NCI-H748 (cell line): Measurements from ENCODE around the gene ACTRT2.

Source experiments
- DNase-seq: peaks from one replicate; lab custom pipeline; 2025; ENCODE audit not compliant: unreplicated experiment; lab: John Stamatoyannopoulos, UW

ACTRT2 gene

DNA sequence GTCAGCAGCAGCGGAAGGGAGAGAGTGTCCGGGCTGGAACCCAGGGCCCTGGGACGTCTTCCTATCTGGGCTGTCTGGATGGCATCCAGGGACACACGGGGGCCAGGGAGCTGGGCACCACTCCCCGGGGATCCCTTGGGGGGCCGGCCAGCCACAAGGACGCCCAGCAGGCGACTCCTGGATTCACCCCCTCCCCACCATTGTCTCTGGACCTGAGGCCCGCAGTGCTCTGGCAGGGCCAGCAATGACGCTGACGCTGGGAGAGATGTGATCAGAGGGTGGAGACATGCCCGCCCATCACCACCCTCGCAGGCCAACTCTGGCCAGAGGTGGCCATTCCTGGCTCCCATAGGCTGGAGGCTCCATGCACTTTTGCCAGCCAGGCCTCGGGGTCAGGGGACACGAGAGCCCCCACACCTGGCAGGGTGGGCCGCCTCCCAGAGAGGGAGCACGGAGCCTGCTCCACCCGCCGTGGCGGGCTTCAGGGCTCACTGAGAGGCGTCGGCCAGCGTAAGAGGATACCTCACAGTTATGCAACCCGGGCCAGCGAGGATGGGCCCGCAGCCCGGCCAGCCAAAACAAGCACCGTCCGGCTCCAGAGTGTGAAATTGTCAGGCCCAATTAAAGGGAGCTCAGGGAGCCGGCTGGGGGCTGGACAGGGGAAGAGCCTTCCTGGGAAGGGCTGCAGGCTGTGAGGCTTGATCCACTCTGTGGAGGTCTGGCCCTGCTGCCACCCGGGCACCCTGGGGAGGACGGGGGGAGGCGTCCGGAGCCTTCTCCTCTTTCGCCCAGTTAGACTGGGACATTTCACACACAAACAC lies 10.3 kb downstream of the ACTRT2 start:
- DNase-seq: no peak

DNA sequence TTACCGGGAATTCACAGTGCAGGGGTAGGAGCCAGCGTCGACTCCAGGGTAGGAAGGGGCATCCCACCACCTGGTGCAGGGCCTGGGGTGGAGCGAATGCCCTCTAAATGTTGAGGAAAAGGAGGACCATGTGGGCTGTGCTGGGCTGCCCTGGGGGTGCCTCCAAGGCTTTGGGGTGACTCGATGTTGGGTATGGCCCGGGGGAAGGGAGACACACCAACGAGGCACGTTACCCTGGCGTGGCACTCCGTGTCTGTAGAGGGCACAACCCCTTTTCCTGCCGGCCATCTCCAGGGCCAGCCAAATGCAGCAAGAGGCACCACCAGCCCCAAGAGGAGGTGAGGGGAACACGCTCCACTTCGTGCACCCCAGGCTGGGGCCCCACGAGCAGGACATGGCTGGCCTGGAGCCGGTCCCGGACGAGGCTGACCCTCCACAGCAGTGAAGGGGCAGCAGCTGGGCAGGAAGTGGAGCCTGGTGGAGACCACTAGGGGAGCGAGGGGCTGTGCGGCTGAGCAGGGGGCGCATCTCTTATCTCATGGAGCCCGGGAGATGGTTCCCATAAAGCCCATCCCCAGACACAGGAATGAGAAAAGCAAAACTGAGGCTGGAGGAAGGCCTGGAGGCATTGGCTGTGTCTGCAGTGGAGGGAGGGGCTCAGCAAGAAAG lies 11.2 kb downstream of the ACTRT2 start:
- no peak for DNase-seq

DNA sequence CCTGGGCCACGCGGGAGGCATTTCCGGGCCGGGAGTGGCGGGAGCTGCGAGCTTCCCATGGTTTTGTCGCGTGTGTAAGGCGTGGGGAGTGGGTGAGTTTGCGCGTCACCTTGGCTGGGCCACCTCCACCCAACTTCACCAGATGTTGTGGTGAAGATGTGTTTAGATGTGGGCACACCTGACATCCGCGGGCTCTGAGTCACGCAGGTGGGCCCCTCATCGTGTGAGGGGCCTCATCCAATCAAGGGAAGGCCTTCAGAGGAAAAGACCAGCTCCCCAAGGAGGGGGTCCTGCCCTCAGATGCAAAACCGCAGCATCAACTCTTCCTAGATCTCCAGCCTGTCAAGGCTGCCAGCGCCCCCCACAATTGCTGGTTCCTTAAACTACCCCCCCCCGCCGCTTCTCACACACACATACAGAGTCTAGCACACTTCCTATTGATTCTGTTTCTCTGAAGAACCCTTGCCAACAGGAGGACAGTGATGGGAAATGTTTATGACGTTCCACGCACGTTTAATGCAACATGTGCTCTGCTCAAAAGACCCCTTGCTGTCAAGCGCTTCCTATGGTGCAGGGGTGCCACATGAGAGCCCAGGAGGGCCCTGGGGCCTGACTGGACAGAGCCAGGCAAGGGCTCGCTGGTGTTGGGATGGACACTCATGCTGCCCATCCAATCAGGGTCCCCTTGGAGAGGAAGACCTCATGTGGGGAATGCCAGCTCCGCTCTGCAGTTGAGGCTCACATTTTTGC lies 11.9 kb downstream of the ACTRT2 start:
- DNase-seq: no peak

DNA sequence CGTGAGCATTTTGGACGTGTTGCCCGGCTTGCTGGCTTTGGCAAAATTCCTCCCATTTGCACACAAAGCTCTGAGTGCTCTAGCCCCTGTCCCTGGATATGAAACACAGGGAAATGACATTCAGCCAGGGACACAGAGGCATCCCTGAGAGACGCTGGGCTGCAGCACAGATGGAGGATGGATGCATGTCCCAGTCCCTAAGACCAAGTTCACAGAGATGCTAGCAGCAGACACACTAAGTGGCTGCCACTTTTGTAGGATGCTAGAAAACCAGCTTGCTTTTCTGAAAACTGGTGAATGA lies 12.5 kb downstream of the ACTRT2 start:
- DNase-seq: no peak

DNA sequence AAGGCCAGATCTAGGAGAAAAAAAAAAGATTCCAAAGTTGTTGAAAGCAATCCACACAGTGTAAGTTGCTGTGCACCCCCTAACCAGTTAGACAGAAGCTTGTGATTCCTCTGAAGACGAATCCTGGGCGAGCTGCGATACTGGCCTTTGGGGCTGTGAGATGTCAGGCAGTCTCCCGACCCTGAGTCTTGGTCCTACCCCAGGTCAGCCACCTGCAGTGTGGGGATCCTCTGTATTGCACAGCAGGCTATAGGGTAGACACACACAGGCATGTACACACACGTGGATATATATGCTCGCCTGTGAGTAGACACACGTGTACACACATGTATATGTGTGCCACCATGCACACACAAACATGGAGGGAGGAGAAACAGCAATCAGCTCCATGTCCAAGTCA lies 12.9 kb downstream of the ACTRT2 start:
- DNase-seq: no peak

DNA sequence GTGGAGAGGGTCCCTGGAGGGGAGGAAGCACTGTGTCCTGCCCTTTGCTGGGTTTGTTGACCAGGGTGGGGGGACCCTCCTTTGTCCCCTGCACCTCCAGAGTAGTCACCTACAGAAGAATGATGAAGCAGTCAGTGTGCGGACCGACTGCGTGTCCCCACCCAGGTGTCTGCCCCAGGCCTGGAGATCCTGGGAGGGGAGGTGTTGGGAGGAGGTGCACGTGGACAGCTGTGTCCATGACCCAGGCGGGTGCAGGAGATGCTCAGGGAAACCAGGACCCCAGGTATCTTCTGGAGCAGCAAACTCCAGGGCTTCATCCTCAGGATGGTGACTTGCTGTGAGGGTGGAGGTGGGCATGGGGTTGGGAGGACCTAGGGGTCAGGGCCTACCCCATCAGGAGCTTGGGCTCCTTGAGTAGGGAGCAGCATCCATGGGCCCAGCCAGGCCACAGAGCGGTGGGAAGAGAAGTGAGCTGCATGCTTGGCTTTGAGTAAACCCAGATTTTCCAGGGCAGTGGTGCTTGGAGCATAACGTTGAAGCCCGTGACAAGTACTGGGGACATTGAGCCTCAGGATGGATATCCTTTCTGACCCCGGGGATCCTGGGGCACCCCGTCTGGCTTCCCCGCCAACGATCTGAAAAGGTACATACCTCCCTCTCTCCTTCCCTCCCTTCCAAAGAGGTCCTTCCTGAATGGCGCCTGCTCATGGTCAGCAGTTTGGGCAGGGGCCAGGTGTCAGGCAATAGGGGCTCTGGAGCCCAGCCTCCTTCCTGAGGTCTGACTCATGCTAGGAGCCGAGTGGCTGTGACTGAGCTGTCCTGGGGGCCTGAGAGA lies 13.7 kb downstream of the ACTRT2 start:
- no peak for DNase-seq

DNA sequence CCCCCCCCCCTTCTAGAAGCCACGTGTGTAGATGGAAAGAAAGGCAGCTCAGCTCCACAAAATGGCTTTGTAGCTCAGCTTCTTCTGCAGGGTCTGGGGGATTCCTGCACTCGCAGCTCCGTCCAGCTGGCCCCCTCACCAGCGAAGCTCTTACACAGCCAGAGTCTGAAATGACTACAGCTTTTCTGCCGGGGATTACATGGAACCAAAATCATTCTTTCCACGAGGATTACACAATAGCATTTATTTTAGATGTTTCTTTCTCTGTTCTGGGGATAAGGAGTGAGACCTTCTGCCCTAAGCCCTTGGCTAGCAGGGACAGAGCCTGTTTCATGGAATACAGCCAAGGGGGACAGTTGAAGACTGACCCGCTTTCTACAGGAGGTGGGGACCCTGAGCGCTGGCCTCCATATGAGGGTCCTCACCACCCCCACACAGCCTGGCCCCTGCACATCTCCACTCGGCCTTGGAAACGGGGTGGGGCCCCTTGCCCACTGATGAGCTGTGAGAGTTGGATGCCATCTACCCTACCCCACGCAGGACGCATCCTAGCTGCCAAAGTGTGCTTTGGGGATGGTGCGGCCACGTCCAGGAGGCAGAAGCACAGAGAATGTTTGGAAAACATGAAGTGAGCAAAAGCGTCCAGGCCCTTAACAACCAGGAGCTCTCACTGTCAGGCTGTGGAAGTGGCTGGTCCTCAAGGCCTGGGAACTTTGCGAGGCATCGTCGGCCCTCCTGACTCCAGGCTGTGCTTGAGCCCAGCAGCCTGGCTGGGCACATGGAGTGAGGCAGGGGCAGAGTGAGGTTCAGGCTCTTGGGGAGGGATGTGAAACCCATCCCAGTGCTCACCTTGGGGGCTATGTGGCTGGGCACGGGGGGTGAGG lies 14.5 kb downstream of the ACTRT2 start:
- no peak for DNase-seq

DNA sequence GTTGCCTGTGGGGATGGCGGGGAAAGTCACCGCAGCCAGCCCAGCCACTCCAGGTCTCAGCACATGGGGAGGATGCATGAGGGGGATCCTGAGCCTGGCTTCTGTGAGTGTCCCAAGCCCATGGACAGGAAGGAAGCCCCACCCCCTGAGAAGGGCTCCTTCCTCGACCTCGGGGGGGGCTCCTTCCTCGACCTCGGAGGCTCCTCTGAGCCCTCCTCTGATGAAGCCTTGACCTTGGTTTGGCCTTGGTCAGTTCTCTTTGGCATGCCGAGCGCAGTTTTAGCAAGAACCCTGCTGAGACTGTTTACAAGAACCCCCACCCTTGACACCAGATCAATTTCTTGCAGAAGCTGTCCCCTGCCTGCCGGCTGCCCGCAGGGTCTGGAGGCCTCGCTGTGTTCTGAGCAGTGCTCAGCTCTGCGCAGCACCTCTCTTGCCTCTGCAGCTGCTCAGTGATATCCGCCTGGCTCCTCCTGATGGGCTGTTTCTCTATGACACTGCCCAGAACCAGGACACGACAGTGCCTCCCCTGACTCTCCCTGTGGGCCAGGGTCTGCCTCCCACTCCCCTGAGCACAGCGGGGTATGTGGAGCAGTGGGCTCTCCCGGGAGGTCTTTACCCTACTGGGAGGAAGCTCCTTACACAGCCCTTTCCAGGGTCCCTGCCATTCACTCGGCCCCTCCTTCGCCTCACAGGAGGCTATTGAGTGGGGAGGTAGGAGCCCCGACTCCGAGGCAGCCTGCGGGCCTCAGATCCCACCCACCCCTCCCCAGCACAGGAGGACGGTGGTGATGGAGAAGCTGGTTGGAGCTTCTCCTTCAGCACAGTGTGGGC lies 15.4 kb downstream of the ACTRT2 start:
- DNase-seq: no peak

DNA sequence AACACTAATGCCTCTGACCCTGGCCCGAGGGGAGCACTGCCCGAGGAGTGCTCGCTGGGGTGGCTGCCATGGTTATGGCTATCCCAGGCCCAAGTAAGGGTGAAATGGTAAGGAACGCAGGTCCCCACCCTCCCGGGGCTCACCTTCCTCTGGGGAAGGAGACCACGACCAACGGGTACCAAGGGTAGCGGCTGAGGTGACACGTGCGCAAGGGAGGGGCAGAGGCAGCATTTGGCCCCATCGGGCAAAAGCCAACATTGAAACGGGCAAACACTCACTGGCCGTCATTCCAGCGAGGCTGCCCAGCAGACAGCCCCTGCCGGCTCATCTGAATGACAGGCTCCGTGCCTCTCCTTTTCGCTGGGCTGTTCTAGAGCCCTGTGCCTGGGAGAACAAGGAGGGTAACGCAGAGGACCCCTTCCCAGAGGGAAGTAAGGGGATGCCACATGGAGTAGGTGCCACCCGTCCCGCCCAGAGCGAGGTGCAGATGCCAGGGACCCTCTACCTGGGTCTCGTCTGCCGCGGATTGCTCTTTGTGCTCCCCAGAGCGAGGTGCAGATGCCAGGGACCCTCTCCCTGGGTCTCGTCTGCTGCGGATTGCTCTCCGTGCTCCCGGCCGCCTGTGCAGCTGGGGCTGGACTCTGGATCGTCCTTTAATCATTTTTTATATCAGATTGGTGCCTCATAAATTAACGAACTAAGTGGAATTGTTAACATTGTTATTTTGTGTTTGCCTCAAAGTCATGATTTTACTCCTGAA lies 16.2 kb downstream of the ACTRT2 start:
- DNase-seq: no peak

DNA sequence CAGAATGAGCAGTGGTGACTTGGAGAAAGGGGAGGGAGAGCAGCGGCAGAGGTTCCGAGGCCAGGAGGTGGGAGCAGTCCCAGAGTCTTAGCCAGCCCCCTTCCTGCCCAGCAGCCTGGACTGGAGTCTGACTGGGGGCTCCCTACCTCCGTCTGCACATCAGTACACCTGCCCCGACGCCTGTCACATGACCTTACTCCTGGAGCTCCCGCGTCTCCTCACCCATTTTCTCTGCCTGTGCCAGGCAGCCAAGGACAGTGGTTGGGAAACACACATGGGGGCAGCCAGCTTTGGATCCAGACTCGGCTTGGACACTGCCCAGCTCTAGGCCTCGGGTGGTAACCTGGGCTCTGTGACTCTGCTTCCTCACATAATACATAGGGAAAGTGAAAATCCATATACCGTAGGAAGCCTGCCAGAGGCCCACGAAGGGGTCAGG lies 16.9 kb downstream of the ACTRT2 start:
- no peak for DNase-seq

DNA sequence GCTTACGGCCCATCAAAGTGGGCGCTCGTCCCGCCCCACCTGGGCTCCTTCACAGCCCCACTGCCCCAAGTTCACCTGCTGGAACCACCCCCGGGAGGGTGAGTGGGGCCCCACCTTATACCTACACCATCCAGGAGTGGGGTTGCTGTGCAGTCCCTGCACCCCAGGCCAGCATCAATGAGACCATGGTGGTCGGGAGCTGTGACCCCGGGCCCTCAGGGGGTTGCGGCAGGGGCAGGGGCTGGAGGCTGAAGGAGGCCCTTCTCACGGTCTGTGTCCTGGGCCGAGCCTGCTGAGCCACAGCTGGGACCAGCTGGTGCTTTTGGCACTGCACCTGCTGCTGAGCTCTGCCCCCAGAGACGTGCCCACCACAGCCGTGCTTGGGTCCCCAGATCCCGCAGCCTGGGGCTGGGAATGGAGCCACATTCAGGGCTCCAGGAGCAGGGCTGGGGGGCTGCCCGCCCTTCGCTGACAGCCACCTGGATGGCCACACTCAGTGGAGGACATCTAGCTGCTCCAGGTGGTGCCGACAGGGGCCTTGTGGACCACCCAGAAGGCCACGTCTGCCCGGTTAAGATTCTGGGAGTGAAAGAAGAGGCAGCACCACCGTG lies 17.4 kb downstream of the ACTRT2 start:
- no peak for DNase-seq

DNA sequence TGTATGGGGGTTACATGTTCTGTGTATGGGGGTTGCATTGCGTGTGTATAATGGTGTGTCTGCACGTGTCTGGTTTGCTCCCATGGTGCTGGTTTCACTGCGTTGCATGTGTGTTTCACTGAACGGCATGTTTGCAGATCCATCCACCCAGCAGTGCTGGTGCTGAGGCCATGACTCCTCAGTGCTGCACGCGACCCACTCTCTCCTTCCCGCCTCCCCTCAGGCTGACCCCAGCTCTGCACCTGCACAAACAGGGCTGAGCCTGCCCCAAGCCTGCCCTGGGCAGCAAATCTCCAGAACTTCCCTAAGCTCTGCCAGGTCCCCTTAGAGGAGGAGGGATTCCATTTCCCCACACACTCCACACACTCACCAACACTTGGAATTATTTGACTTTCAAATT lies 18.7 kb downstream of the ACTRT2 start:
- DNase-seq: no peak

DNA sequence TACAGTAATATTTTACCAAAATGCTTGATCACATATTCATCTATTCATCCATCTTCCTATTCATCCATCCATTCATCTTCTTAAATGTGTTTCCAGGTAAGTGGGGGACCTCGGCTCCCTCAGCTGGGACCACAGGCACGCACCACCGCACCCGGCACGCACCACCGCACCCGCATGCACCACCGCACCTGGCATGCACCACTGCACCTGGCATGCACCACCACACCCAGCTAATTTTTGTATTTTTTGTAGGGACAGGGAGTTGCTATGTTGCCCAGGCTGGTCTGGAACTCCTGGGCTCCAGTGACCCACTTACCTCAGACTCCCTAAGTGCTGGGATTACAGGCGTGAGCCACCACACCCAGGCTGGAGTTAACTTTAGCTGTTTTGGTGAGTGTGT lies 21.2 kb downstream of the ACTRT2 start:
- DNase-seq: no peak

DNA sequence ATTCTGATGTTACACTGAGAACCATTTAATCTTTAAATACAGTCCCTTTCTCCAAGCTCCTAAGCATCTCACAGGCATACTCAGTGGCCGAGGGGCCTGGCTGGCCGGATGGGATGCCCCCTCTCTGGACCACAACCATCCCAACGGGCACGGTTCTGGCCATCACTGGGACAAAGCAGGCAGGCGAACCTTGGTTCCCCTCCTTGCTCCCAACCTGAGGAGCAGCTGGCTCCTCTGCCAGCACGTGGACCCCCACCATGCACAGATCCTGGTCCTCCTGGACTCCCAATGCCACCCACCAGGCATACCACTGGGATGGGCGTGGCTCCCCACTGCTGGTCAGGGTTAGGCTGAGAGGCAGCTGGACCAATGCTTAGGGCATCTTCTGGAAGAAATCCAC lies 27.9 kb downstream of the ACTRT2 start:
- no peak for DNase-seq

DNA sequence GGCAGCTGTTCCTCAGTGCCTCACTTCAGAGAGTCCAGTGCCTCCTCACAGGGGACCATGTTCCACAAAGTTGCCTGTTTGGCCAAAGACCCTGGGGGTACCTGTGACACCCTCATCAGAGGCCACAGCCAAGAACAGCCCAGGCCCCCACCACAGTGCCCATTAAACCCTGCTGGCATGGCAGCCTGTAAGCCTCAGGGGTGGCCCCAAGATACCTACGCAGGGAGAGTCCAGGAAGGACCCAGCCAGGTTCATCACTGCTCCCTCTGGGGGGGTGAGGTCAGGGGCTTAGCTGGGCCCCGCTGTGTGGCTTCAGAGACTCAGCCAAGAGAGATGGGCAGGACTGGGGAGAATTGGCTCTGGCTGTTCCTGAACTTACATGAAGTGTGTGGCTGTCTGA lies 28.6 kb downstream of the ACTRT2 start:
- DNase-seq: no peak

DNA sequence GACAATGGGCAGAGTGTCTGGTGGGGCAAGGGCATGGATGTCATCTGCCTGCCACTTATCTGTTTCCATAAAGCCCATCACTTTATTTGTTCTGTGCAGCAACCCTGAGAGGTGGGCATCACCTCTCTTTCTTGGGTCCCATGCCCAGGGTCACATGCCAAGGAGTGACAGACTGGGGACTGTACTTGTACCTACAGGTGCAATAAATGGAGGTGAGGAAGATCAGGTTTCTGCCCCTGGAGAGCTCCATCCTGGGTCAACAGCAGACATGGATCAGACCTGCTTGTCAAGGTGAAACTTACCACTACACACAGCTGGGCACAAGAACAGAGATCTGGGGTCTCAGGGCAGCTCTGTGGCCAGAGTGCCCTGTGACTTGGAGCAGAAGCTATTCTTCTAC lies 29.3 kb downstream of the ACTRT2 start:
- DNase-seq: no peak

DNA sequence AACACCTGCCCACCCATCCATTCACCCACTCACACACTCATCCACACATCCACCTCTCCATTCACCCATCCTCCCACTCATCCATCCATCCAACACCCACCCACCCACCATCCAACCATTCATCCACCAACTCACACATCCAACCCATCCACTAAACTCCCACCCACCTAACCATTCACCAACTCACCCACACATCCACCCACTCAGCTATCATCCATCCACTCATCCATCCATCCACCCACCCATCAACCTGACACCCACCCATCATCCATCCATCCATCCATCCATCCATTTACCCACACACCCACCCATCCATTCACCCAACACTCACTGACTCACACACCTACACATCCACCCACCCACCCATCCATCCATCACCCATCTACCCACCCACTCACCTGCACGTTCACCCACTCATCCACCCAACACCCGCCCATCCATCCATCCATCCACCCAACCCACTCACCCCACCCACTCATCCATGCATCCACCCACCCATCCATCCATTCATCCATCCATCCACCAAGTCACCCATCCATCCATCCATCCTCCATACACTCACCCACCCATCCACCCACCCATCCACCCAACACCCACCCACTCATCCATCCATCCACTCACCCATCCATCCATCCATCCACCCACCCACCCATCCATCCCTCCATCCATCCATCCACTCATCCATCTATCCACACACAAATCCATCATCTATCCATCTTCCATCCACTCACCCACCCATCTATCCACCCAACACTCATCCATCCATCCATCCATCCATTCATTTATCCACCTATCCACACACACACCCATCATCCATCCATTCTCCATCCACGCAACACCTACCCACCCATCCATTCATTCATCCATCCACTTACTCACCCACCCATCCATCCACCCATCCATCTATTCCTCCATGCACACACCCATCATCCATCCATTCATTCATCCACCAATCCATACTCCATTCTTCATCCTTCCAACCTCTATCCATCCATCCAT lies 30.3 kb downstream of the ACTRT2 start:
- no peak for DNase-seq
